ENCODE data around the gene GCHFR. TPM values are rescaled to one million over a fixed set of nuclear protein-coding genes. Genes with fewer than 3 reads are reported as not detected.

The GCHFR gene
- total RNA-seq, 2 donors from 2014 or later: 26.4 to 43.6 TPM

DNA sequence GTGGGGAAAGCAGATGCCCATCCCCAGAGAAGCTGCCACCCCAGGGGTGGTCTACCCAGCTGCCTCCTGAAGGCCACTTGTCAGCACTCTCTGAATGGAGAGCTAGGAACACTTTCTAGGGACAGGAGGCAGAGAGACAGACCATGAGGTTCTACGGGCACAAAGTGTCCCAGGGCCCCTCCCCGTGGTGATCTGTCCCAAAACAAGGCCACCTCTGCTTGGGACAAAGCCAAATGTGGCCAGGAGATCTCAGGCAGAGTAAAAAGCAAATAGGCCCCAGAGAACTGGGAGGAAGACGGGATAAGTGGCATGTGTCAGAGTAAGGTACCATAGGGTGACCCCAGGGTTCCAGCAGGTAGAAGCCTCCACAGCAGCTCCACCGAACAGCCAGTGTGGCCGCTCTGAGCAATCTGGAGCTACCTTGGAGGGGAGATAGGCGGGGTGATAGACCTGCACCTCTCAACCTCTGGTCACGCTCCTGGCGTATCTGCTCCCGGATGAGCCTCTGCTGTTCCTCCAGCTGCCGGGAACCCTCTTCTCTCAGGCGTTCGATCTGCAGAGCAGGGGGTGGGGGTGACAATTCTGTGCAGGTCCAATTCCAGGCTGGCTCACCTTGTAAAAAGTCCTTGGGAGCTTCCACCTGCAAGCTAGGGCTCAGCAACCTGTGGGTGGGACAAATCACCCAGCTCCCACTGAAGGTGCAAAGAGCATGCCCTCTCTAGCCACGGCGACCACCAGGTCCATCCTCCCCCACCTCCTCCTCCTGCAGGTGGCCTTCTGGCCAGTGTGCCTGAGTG lies 12.1 kb downstream of the GCHFR start:
- intact Hi-C loops (cut with DNase I): loop anchor here (10.0 kb wide), 1 partner anchor 81 kb away; the partner anchor contains the start of gene RAD51
- 91 to 94% methylated on average over 9 of the region's 14 CpGs for WGBS, 2 donors
- DNase-seq: no peak

DNA sequence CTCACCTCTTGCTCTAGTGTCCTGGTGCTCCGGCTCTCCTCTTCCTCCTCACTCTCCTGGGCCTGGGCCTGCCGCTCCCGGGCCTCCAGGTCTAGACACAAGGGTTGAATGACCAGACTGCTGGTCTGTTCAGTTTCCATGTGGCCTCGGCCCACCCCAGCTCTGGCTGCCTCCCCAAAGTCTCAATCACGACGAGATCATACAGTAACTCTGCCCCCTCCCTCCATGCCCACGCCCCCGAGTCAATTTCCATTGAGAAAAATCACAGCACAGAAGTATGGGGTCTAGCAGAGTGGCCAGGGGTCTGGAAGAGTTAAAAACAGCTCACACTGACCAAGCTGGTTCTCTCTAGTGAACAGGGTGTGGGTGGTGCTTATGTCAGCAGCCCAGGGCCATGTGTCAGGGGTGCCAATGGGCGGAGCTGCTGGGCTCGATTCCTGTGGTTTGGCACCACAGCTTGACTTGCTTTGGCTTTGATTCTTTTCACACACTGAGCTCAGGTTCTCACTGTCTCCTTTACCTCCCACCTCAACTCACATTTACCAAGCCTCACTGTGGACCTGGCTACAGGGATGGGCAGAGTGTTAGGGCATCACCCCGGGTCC lies 12.8 kb downstream of the GCHFR start:
- ATAC-seq (no peak), DNase-seq (peak in 3 of 4 donors; percentile 45 to 78 (median 71))
- TF ChIP-seq, protein P1, sequence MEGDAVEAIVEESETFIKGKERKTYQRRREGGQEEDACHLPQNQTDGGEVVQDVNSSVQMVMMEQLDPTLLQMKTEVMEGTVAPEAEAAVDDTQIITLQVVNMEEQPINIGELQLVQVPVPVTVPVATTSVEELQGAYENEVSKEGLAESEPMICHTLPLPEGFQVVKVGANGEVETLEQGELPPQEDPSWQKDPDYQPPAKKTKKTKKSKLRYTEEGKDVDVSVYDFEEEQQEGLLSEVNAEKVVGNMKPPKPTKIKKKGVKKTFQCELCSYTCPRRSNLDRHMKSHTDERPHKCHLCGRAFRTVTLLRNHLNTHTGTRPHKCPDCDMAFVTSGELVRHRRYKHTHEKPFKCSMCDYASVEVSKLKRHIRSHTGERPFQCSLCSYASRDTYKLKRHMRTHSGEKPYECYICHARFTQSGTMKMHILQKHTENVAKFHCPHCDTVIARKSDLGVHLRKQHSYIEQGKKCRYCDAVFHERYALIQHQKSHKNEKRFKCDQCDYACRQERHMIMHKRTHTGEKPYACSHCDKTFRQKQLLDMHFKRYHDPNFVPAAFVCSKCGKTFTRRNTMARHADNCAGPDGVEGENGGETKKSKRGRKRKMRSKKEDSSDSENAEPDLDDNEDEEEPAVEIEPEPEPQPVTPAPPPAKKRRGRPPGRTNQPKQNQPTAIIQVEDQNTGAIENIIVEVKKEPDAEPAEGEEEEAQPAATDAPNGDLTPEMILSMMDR (IDR thresholded peaks at IDR 0.05): no peak
- no peak for TF ChIP-seq POLR2A (IDR thresholded peaks at IDR 0.05)
- Histone ChIP-seq H3K36me3 (replicated peaks in 1 of 2; ENCODE audit: insufficient read depth in 1 of 2, low read depth in 2 of 2) (peaks cover 8 to 29% of the 10 kb centered on the region in 2 donors), H3K4me3 (no peak overlapping the region), H3K9me3 (no peaks in the 10 kb centered on the region), H3K4me1 (no peaks in the 10 kb centered on the region), H3K27me3 (no peaks in the 10 kb centered on the region), H3K27ac (peak overlapping the region in 1 of 4 donors; percentile 19)
- intact Hi-C loops (cut with DNase I): loop anchor here (10.0 kb wide), 1 partner anchor 82 kb away; the partner anchor contains the start of gene RAD51
- WGBS, 2 donors: 62 to 73% methylated on average over 8 to 11 of the region's 11 CpGs

More for the DNA sequence above, 12.1 kb downstream of the GCHFR start:
- H3K9me3 ChIP-seq: no peaks in the 10 kb centered on the region
- no peaks in the 10 kb centered on the region for H3K4me1 ChIP-seq
- TF ChIP-seq, protein P1 (IDR thresholded peaks at IDR 0.05): no peak
- TF ChIP-seq POLR2A (IDR thresholded peaks at IDR 0.05): no peak
- peaks cover 8 to 29% of the 10 kb centered on the region in 2 donors for H3K36me3 ChIP-seq (replicated peaks in 1 of 2; ENCODE audit: insufficient read depth in 1 of 2, low read depth in 2 of 2)
- no peaks in the 10 kb centered on the region for H3K27me3 ChIP-seq
- no peak overlapping the region for H3K4me3 ChIP-seq
- H3K27ac ChIP-seq: no peak overlapping the region
- ATAC-seq: no peak

DNA sequence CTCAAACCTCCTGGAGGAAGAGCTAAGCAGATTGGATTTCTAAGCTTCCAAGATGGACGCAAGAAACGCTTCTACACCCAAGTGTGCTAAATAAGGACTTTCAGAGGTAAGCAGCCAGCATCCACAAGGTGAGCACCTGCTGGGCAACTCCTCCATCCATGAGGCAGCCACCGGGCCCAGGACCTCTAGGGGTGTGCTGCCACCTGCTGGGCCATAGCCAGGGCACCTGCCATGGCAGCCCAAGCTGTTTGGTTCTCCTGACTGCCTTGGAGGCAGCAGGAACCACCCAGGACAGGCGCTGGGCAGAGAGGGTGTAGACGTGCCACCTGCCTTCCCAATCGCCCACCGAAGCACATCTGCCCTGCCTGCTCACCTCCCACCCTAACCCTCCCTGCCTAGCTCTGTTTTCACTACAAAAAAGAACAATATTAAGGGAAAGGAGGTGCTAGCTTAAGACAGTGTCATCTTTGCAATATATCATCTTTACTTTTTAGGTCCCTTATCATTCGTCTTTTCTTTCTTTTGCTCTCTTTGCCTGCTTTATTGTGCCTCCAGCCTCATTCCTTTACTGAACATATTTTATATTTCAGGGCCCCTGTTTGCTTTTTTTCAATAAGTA lies 18.9 kb downstream of the GCHFR start:
- intact Hi-C loops (cut with DNase I): no loop called here
- H3K27ac ChIP-seq: no peak overlapping the region

DNA sequence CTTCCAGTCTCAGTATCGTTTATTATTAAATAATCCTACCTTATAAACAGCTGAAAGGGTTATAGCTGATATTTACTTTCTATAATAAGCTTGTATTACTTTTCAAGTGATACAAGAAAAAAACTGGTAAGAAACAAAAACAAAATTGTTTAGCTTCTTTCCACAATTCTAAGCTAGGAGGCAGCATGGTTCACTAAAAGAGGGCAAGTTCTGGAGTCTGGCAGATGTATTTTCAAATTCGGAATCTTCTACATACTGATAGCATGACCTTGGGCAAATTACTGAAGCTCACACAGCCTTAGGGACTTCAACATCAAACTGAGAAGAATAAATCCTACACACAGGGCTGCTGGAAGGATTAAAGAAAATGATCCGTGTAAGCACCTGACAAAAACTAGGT lies 21.3 kb downstream of the GCHFR start:
- Histone ChIP-seq H3K27me3 (no peaks in the 10 kb centered on the region), H3K4me3 (no peak overlapping the region), H3K4me1 (peaks cover 45% of the 10 kb centered on the region), H3K9me3 (no peaks in the 10 kb centered on the region), H3K36me3 (replicated peaks in 1 of 2; ENCODE audit: insufficient read depth in 1 of 2, low read depth in 2 of 2) (no peaks in the 10 kb centered on the region), H3K27ac (peak overlapping the region; percentile 48 to 85 (median 82))
- intact Hi-C loops (cut with DNase I): no loop called here
- WGBS, 2 donors: 40 to 58% methylated on average over 3 of the region's 3 CpGs
- TF ChIP-seq POLR2A (IDR thresholded peaks at IDR 0.05): no peak
- TF ChIP-seq, protein P1 (IDR thresholded peaks at IDR 0.05): peak in 3 of 7 experiments; percentile 20 to 25 (median 22)
- ATAC-seq: no peak
- DNase-seq: no peak

More for the DNA sequence above, 18.9 kb downstream of the GCHFR start:
- Histone ChIP-seq H3K36me3 (replicated peaks in 1 of 2; ENCODE audit: insufficient read depth in 1 of 2, low read depth in 2 of 2) (peaks cover 0 to 8% of the 10 kb centered on the region in 2 donors), H3K27me3 (no peaks in the 10 kb centered on the region), H3K4me1 (peaks cover 26% of the 10 kb centered on the region), H3K9me3 (no peaks in the 10 kb centered on the region), H3K4me3 (no peak overlapping the region)
- ATAC-seq (peak; percentile 77), DNase-seq (peak; percentile 82 to 86 (median 84))
- TF ChIP-seq POLR2A (IDR thresholded peaks at IDR 0.05): no peak
- TF ChIP-seq, protein P1 (IDR thresholded peaks at IDR 0.05): peak in 6 of 7 experiments; percentile 69 to 87 (median 82)
- 22 to 26% methylated on average over 8 of the region's 8 CpGs for WGBS, 2 donors
